ENCODE data around the gene BRAF.
"Not testable (repeated sequence)": the region's sequence is repeated elsewhere in the genome, so short reads cannot be mapped to it uniquely, and the experiment has no call there.

The BRAF gene

GRCh38 chr7:140918236-140918635 lies 6.5 kb downstream of the BRAF start:
- no peak for DNase-seq

- no peak for DNase-seq
Measured at GRCh38 chr7:140917258-140917657, 7.5 kb downstream of the BRAF start.

- DNase-seq = no peak
Measured at GRCh38 chr7:140915935-140916555, 8.7 kb downstream of the BRAF start.

GRCh38 chr7:140914083-140914482 lies 10.6 kb downstream of the BRAF start:
- peak; percentile 25 for DNase-seq

GRCh38 chr7:140913596-140913928 lies 11.2 kb downstream of the BRAF start:
- DNase-seq = not testable (repeated sequence)

GRCh38 chr7:140911746-140912145 lies 13.0 kb downstream of the BRAF start:
- DNase-seq = no peak

- DNase-seq = no peak
Measured at GRCh38 chr7:140909476-140910161, 15.1 kb downstream of the BRAF start.

GRCh38 chr7:140908361-140908760 lies 16.4 kb downstream of the BRAF start:
- no peak for DNase-seq

GRCh38 chr7:140903741-140904480 lies 20.8 kb downstream of the BRAF start:
- DNase-seq = peak; percentile 5

GRCh38 chr7:140902303-140902953 lies 22.3 kb downstream of the BRAF start:
- DNase-seq = no peak

- no peak for DNase-seq
Measured at GRCh38 chr7:140901941-140902302, 22.8 kb downstream of the BRAF start.

- DNase-seq = no peak
Measured at GRCh38 chr7:140899883-140900282, 24.8 kb downstream of the BRAF start.

- DNase-seq = no peak
Measured at GRCh38 chr7:140898786-140899536, 25.8 kb downstream of the BRAF start.

- DNase-seq = no peak
Measured at GRCh38 chr7:140896996-140897395, 27.7 kb downstream of the BRAF start.

GRCh38 chr7:140889645-140890044 lies 35.1 kb downstream of the BRAF start:
- no peak for DNase-seq

- DNase-seq = no peak
Measured at GRCh38 chr7:140889150-140889549, 35.6 kb downstream of the BRAF start.

- DNase-seq = no peak
Measured at GRCh38 chr7:140888087-140888486, 36.6 kb downstream of the BRAF start.

GRCh38 chr7:140885735-140886334 lies 38.9 kb downstream of the BRAF start:
- DNase-seq = no peak

- DNase-seq = no peak
Measured at GRCh38 chr7:140883378-140883777, 41.4 kb downstream of the BRAF start.

GRCh38 chr7:140882834-140883233 lies 41.9 kb downstream of the BRAF start:
- DNase-seq = not testable (repeated sequence)

- no peak for DNase-seq
Measured at GRCh38 chr7:140881507-140882228, 43.1 kb downstream of the BRAF start.

- no peak for DNase-seq
Measured at GRCh38 chr7:140877249-140877524, 47.5 kb downstream of the BRAF start.

Data from fibroblast of skin of scalp (primary cell).